B cell (primary cell): ENCODE data around the gene PTPN4.

Source experiments
- CTCF ChIP-seq: fragments of 200-600 bp; IDR thresholded peaks from one replicate; pipeline ENCODE4 v1.8.0; 2022; ENCODE audit warnings: antibody characterized with exemption, mild to moderate bottlenecking
- EZH2 ChIP-seq: IDR thresholded peaks from 2 replicates; pipeline ENCODE4 v1.6.1; 2012; ENCODE audit warnings: borderline replicate concordance, low read depth, mild to moderate bottlenecking, moderate library complexity, low read length; ENCODE audit not compliant: insufficient read depth, poor library complexity, severe bottlenecking

DNA sequence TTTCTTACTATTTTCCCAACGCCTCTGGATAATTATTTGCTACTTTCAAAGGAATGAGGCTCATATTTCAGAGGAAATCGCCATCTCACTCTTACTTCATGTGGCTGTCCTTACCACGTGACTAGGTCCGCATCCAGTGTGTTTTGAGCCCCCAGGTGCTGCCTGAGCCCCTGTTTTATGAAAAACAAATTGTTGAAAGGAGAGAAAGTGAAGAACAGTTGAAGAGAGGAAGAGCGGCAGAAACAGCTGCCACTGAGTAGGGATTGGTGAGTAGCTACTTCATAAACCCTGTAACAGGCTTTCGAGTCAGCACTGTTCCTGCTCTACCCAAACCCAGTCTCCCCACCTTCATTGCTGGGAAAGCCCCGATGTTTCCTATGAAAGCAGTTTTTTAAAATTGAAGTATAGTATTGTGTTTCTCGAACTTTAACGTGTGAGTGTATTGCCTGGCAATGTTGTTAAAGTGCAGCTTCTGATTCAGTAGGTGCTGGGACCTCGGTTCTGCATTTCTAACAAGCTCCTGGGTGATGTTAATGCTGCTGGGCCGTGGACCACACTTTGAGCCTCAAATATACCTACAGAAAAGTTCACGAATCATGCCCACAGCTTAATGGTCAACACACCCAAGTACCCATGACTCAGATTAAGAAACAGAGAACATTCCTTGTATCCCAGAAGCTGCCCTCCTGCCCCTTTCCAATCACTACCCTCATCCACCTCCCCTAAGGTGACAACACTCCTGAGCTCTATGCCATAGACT, 41.0 kb upstream of the PTPN4 start:
- TF ChIP-seq CTCF (no peak), EZH2 (no peak)
